GM18505 (cell line): ENCODE measurements around the gene ZNF568.

Experiments used
- ATAC-seq: cut with Tn5 transposase; IDR thresholded peaks from one replicate; pipeline ENCODE4 v1.9.1; 2021; ENCODE audit not compliant: unreplicated experiment
- POLR2A ChIP-seq: IDR thresholded peaks from 4 replicates; pipeline ENCODE4 v1.6.1; 2011; ENCODE audit warnings: borderline replicate concordance; ENCODE audit not compliant: insufficient read depth, insufficient read length; ENCODE audit errors: extremely low read depth

ZNF568 gene

DNA sequence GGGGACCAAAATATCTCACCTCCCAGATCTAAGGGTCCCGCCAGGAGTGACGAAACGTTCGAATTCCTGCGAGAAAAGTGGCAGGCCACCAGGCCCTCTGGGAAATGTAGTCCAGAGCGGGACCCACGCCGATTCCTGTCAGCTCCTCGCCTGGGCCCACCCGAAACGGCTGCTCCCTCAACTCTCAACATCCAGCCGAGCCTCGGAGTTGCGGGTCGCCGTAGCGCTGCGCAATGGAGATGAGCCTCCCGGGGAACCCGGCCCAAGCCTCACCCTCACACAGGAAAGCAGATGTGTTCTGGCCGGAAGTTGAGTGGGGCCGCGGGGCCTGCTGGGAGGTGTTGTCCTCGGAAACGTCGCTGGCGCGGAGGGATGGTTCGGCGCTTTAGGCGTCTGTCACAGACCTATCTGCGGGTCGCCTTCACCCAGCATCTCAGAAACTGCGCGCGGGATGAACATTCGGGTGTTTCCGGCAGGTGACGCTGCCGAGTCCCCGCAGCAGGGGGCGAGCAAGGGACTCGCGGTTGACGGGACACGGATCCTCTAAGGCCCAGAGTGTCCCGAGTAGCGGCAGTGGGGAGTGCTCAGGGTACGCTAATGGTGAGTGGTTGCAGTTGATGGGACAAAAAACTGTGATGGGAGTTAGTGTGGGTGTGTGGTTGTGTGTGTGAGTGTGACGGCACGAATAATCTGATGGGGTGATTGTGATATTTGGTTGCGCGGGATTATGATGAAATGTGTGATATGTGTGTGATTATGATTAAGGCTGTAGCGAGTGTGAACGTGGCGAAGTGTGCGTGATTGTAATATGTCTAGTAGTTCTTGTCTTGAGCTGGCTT lies at the start of gene ZNF568, which contains the start of gene ZNF829:
Gene ZNF568 (plus strand): TSS at position 341 of the 839 bp plus-strand sequence. CDS start 6,439 bp downstream, outside the sequence.
Gene ZNF829 (minus strand): TSS at position 300 of the 839 bp plus-strand sequence. CDS start 1,124 bp downstream, outside the sequence.
- TF ChIP-seq POLR2A: peak; percentile 54
- ATAC-seq: peak; percentile 91

DNA sequence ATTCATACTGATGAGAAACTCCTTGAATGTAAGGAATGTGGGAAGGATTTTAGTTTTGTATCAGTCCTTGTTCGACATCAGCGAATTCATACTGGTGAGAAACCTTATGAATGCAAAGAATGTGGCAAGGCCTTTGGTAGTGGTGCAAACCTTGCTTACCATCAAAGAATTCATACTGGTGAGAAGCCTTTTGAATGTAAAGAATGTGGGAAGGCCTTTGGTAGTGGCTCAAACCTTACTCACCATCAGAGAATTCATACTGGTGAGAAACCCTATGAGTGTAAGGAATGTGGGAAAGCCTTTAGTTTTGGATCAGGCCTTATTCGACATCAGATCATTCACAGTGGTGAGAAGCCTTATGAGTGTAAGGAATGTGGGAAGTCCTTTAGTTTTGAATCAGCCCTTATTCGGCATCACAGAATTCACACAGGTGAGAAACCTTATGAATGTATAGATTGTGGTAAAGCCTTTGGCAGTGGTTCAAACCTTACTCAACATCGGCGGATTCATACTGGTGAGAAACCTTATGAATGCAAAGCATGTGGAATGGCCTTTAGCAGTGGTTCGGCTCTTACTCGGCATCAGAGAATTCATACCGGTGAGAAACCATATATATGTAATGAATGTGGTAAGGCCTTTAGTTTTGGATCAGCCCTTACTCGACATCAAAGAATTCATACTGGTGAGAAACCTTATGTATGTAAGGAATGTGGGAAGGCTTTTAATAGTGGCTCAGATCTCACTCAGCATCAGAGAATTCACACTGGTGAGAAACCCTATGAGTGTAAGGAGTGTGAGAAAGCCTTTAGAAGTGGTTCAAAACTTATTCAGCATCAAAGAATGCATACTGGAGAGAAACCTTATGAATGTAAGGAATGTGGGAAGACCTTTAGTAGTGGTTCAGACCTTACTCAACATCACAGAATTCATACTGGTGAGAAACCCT lies 38.9 kb upstream of the ZNF568 start:
- ATAC-seq: no peak
- no peak for TF ChIP-seq POLR2A

DNA sequence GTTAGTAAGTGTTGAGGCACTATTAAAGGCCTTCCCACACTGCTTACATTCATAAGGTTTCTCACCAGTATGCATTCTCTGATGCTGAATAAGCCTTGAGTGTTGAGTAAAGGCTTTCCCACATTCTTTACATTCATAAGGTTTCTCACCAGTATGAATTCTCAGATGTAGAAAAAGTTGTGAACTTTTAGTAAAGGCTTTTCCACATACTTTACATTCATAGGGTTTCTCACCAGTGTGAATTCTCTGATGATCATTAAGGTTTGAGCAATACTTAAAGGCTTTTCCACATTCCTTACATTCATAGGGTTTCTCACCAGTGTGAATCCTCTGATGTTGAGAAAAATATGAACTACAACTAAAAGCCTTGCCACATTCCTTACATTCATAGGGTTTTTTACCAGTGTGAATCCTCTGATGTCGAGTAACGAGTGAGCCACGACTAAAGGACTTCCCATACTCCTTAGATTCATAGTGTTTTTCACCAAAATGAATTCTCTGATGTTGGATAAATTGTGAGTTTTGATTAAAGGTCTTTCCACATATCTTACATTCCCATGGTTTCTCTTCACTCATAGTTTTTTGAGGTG lies 24.3 kb upstream of the ZNF568 start:
- no peak for TF ChIP-seq POLR2A
- no peak for ATAC-seq

DNA sequence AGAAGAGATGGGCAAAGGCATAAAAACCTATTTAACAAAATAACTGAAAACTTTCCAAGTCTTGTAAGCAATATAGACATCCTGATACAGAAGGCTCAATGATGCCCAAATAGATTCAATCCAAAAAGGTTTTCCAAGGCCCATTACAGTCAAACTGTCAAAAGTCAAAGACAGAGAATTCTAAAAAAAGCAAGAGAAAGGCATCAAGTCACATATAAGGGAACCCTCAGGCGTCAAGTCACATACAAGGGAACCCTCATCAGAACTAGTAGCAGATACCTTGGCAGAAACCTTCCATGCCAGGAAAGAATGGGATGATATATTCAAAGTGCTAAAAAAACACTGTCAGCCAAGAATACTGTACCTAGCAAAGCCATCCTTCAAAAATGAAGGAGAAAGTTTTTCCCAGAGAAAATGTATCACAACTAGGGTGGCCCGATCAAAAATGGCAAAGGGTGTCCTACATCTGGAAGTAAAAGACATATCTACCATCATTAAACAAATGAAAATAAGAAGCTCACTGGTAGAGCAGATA lies 21.2 kb upstream of the ZNF568 start:
- no peak for TF ChIP-seq POLR2A
- no peak for ATAC-seq

DNA sequence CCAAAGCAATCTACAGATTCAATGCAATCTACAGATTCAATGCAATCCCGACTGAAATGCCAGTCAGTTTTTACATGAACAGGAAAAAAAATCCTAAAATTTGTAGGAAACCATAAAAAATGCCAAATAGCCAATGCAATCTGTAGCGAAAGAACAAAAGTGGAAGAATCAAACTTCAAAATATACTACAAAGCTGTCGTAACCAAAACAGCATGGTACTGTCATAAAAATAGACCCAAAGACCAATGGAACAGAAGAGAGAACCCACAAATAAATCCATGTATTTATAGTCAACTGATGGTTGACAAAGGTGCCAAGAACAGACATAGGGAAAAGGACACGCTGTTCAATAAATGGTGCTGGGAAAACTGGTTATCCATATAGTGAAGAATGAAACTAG lies 17.7 kb upstream of the ZNF568 start:
- ATAC-seq: no peak
- TF ChIP-seq POLR2A: no peak

DNA sequence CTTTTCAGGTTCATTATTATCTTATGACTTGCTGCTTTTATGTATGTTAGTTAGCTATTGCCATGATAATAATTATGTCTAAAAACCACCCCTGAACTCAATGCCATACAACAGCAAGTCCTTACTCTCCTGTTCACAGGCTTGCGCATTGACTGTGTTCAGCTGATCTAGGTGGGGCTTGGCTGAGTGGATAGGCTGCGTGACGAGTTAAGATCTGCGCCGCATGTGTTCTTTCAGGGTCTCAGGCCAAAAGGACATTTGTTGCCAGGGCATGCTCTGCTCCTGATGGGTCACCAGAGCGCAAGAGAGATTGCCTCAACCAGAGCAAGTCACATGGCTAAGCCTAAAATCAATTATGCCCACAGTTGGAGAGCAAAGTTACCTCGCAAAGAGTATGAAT lies 859 bp downstream of the ZNF568 start:
- TF ChIP-seq POLR2A: no peak
- ATAC-seq: no peak

DNA sequence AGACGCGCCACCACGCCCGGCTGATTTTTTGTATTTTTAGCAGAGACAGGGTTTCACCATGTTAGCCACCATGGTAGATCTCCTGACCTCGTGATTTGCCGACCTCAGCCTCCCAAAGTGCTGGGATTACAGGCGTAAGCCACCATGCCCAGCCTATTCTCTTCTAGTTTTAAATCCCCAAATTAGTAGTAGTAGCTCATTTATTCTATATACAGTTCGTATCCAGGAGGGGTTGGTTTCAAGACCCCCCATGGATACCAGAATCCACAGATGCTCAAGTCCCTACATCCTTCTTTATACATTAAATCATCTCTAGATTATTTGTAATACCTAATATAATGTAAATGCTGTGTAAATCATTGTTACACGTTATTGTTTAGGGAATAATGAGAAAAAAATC lies 2.0 kb downstream of the ZNF568 start:
- no peak for TF ChIP-seq POLR2A
- no peak for ATAC-seq

DNA sequence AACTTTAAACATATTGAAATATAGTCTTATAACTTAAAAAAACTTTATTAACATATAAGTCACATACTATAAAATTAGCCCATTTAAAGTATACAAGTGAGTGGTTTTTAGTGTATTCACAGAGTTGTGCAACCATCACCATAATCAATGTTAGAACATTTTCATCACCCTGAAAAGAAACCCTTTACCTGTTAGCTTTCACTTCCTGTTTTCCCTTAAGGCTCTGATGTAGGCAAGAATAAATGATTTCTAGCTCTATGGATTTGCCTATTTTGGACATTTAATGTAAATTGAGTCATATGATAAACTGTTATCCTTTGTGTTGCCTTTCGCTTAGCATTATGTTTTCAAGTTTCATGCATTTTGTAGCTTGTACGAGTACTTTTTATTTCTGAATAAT lies 15.6 kb downstream of the ZNF568 start:
- ATAC-seq: no peak
- no peak for TF ChIP-seq POLR2A

DNA sequence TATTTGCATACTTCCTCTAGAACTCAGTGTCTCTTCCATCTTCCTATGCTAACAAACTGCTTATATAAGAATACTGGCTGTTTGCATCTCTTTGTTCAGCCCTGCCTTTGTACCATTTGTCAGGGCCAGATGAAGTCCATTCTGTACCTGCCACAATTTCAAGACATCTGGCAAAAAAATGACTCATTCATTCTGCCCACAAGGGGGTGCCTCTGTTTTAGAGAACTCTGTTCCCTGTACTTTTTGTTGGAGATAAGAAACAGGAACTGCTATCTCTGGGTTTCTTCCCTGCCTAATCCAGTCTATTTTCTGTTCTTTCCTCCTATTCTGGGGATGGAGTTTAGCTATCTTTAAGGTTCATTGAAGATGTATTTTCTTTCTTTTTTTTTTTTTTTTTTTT lies 23.0 kb downstream of the ZNF568 start:
- ATAC-seq: no peak
- no peak for TF ChIP-seq POLR2A

DNA sequence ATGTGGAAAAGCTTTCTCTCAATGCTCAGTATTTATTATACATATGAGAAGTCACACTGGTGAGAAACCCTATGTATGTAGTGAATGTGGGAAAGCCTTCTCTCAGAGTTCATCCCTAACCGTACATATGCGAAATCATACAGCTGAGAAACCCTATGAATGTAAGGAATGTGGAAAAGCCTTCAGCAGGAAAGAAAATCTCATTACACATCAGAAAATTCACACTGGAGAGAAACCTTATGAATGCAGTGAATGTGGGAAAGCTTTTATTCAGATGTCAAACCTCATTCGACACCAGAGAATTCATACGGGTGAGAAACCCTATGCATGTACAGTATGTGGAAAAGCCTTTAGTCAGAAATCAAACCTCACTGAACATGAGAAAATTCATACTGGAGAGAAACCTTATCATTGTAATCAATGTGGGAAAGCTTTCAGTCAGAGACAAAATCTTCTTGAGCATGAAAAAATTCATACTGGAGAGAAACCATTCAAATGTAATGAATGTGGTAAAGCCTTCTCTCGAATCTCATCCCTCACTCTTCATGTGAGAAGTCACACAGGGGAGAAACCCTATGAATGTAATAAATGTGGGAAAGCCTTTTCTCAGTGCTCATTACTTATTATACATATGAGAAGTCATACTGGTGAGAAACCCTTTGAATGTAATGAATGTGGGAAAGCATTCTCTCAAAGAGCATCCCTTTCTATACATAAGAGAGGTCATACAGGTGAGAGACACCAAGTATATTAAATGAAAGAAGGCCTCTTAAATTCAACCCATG lies 34.4 kb downstream of the ZNF568 start:
- no peak for ATAC-seq
- TF ChIP-seq POLR2A: no peak

DNA sequence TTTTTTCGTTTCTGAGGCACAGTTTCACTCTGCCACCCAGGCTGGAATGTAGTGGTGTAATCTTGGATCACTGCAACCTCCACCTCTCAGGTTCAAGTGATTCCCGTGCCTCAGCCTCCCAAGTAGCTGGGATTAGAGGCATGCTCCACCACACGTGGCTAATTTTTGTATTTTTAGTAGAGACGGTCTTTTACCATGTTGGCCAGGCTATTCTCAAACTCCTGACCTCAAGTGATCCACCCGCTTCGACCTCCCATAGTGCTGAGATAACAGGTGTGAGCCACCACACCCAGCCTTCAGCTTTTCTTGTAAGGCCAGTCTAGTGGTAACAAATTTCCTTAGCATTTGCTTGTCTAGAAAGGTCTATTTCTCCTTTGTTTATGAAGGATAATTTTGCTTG lies 46.2 kb downstream of the ZNF568 start:
- ATAC-seq: no peak
- no peak for TF ChIP-seq POLR2A

DNA sequence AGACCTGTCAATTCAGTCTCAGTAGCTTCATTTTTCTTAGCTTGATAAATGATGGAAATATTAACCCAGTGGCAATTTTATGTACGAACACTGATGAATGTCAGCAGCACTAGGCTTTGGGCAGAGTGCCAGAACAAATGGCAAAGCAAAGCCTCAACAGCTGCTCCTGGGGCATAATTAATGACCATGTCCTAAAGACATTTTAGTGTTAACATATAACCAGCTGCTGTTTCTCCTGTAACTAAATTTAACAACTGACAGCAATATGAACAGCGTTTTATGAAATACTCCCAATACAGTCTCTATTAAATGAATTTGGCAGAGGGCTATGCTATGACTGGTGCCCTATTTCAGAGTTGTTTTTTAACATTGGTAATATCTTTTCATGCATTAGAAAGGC lies 47.1 kb downstream of the ZNF568 start:
- ATAC-seq: no peak

More for the DNA sequence above, 47.1 kb downstream of the ZNF568 start:
- TF ChIP-seq POLR2A: no peak
